Peyer's patch (tissue), 4 donors: ENCODE results near the gene EPN1.

Experiments
- POLR2A ChIP-seq, 2 donors: fragments of 450-650 bp; IDR thresholded peaks; one replicate each; pipeline ENCODE4 v1.5.1; 2017; ENCODE audit warnings: antibody characterized with exemption in 2 of 2, mild to moderate bottlenecking in 2 of 2, moderate library complexity in 2 of 2
- TF ChIP-seq, protein P1 (sequence below), 6 experiments: fragments of 450-650 bp in 4 of 6; fragments of 200-600 bp in 2 of 6; sonication (generic) in 1 of 6; IDR thresholded peaks; one replicate each; pipeline ENCODE4 v1.5.1; 2017 to 2019; ENCODE audit warnings: antibody characterized with exemption in 6 of 6, mild to moderate bottlenecking in 3 of 6, moderate library complexity in 1 of 6

DNA sequence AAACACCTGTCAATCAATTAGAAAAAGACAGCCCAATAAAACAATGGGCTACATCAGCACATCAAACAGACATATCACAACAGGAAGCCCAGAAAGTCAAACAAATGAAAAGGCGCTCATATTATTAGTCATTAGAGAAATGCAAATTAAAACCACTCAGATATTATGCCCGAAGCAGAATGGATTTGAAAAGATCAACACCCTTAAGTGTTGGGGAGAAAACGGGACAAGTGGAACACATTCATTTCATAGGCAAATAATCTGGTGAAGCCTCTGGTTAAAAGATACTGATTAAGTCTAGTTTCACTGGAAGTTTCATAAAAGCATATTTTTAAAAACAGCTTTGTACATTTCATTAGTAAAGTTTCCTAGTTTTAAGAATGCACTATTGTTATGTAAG, 45.8 kb downstream of the EPN1 start:
- no peak for TF ChIP-seq POLR2A (IDR thresholded peaks at IDR 0.05)
- TF ChIP-seq, protein P1, sequence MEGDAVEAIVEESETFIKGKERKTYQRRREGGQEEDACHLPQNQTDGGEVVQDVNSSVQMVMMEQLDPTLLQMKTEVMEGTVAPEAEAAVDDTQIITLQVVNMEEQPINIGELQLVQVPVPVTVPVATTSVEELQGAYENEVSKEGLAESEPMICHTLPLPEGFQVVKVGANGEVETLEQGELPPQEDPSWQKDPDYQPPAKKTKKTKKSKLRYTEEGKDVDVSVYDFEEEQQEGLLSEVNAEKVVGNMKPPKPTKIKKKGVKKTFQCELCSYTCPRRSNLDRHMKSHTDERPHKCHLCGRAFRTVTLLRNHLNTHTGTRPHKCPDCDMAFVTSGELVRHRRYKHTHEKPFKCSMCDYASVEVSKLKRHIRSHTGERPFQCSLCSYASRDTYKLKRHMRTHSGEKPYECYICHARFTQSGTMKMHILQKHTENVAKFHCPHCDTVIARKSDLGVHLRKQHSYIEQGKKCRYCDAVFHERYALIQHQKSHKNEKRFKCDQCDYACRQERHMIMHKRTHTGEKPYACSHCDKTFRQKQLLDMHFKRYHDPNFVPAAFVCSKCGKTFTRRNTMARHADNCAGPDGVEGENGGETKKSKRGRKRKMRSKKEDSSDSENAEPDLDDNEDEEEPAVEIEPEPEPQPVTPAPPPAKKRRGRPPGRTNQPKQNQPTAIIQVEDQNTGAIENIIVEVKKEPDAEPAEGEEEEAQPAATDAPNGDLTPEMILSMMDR (IDR thresholded peaks at IDR 0.05), result no peak
